GM18517 (cell line): ENCODE data around the gene EFNA5.
A peak's percentile ranks its signal among the peaks of the same experiment; 100 is the strongest.

Experiments
- ATAC-seq: cut with Tn5 transposase; IDR thresholded peaks from one replicate; pipeline ENCODE4 v1.9.1; 2021; ENCODE audit warnings: mild to moderate bottlenecking, moderate library complexity; ENCODE audit not compliant: unreplicated experiment

The EFNA5 gene

DNA sequence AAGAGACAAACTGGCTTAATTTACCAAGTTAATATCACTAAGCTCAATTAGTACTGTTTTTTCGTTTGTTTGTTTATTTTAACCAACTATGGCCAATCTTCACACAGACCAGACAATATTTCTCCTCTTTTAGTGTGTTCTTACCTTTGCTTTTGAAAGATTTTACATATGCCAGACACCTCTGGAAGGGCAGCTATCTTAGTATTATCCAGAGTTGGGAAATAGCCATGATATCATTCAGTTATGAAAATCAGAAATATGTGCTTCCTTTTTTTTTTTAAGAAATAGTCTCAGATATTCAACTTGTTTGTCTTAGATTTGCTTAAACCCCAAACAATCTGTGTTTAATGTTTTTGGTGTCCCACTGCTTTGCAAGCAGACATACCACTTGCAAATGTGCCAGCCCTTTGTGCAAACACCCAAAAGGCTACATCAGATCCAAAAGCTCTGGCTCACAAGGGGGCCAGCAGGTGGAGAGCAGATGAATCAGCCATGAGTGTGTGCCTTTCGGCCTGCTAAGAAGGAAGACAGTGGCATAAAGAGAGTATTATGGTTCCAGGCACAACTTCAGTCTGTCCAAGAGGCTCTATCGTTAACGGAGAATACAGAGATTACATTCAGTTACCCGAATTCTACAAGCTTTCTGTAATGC, 147.6 kb downstream of the EFNA5 start:
- ATAC-seq, result no peak

DNA sequence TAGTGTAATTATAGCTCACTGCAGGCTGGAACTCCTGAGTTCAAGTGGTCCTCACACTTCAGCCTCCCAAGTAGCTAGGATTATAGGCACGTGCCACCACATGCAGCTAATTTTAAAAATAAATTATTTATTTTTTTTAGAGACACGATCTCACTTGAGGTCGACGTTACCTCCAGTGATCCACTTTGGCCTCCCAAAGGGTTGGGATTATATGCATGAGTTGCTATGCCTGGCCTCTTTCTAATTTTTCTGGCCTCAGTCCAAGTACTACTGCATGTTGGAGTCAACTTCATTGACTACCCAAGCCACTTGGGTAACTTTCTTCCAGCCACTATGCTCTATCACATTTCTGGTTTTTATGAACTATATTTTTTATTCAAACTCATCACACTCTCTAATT, 148.3 kb downstream of the EFNA5 start:
- no peak for ATAC-seq

DNA sequence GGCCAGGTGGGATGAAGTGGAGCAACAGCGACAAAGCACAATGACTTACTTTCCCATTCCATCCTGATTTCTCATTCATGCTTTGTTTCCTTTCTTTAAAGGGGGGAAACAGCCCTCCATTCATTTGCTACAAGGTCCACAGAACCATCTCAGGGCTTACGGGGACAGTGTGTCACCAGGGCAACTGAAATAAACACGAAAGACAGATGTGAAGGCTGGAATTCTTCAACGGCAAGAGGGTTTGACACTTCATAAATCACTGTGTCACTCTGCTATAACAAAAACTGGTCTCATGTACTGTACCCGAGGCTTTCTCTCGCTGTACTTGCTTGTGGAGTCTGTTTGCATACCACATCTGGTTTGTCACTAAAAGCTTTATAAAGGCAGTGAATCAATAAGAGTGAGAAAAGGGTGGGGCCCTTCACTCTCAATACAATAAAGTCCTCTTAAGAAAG, 150.8 kb downstream of the EFNA5 start:
- no peak for ATAC-seq

DNA sequence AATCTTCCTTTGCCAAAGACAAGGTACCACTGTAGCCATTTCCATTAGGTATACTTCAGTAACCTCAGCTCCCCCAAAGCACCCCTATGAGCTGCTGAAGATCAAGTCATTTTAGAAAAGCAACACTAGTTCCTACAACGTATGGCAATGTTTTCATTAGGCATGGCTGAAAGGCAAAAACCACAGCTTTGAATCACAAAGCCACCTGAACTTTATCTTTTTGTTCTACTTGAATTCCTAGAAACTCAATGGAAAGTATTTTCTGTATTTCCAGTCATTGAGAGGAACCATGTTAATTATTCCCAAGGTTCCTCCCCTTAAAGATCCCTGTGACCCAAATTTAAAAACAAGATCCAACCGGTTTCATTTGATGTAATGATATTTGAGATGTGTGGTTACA, 152.1 kb downstream of the EFNA5 start:
- ATAC-seq, result no peak

DNA sequence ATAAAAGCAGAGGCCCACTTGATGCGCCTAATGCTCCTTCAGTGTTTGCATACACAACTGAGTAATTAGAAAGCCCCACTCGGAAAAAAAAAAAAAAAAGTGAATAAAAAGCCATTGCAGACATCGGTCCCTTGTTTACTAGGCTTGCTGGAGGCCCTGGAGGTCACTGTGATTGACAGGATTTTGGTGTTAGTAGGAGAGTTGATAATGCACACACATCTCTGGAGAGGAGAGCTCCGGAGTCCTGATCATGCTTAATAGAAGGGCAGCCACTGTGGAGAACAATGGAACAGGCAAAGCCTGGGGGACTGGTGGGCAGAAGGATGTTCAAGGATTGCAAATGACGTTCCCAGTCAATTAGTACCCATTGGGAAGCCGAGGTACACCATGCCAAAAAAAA, 152.5 kb downstream of the EFNA5 start:
- no peak for ATAC-seq

DNA sequence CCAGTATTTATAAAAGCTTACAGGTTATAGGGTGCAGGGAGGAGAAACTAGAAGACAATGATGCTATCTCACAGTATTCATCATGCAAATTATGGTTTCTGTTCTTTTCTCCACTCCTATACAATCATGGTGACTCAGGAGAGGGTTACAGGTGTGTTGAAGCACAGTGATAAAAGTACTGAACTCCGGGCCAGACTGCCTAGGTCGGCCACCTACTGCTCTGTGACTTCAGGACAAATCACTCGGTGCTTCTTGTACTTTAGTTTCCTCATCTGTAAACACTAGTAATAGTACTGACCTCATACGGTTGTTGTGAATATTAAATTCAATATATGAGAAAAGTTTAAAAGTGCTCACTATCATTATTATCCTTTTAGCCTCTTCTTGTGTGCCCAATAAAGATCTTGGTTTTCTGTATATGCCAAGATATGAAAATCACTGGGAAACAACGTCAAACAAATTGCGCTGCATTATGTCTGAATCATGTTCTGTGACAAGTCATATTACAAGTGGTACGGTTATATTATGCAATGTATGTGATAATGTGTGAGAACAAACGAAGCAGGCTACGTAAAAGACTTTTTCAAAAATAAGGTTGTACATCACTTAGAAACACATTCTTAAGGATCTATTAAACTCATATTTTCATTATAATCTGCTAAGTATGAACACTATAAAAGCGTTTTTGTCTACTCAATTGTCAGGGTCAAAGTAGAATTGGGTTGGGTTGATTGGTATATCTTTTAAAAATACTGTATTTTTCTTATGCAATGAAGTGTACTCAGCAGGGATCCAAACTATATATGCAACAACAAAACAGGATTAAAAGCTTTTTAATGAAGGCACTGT, 153.3 kb downstream of the EFNA5 start:
- peak; percentile 62 for ATAC-seq

DNA sequence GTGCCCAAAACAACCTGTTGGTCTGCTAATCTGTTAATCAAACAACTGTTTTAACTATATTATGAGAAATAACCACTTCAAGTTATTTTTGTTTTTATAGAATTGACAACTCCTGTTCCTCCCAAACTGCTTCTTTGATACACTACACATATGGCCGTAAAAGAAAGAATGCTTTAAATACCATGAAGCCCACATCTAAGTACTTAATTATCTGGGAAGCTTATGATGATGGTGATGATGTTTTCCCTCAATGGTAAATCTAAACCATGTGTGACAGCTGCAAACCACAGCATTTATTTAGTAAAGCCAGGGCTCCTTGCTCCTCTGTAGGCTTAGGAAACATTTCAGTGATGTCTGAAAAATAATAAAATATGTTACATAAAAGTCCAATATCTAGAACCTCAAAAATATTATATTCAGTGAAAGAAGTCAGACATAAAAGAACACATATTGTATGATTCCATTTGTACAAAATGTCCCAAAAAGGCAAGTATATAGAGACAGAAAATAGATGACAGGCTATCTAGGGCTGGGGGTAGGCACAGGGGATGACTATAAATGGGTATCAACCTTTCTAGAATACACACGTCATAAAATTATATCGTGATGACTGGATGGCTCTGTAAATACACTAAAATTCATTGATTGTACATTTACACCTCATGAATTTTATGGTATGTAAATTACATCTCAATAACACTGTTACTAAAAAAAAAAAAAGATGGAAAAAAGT, 154.1 kb downstream of the EFNA5 start:
- peak; percentile 8 for ATAC-seq

DNA sequence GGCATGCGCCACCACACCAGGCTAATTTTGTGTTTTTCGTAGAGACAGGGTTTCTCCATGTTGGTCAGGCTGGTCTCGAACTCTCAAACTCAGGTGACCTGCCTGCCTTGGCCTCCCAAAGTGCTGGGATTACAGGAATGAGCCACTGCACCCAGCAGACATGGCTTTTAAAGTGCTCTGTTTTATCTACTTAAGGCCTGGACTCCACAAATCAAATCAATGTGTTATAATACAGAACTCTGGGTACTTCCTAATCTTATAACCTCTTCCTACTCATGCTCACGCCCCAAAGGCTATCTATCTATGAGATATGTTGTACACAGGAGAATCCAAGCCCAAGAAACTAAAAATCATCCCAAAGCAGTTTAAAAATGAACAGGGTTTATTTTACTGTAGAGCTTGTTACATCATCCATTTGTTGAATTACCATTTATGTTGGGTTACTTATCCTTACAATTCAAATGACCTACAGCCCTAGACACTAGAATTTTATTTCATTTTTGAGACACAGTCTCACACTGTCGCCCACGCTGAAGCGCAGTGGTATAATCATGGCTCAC, 155.1 kb downstream of the EFNA5 start:
- no peak for ATAC-seq

DNA sequence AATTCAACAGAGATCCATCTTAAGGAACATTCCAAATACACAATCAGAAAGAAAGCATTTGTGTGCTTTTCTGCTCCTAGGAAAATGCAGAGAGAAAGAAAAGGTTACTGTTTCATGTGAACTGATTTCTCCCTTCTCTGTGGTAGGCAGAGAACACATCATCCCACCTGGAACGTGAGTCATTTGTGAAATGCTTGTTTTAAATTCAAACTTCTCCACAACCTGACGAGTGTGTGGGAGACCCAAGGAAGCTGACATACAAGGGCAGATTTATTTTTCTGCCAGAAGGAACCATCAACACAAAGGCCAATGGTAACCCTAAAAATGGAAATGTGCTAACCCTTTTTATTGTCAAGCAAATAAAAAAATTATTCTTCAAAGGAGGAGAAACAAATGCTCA, 156.4 kb downstream of the EFNA5 start:
- ATAC-seq, result no peak

DNA sequence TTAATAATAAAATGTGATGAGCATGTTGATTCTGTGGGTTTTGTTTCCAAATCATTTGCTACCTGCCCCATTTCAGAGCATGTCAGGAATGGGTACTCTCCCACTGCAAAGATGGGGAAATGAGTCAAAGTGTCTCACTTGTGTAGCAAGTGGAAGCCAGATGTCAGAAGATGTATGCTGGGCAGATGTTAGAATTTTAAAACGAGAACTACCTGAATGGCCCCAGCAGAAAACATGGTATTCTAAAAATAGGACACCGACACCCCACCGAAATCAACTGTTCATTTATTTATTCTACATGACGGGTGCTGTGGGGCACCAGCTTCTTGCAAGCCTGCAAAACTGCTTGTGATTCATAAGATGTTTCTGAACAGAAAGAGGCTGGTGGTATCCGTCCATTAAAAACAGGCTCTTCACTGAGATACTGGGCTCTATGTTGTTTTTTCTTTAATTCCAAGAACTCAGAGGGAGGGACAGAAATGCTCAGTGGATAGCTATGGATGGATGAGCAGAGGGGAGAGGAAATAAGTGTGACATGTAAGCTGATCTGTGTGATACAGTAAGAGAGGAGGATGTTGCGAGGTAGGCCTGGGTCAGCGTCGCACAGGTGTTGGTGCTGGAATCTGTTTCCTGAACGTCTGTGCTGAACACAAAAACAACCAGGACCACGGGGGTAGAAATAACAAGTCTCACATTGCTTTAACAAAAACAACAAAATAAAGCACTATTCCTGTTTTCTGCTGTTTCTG, 157.2 kb downstream of the EFNA5 start:
- ATAC-seq, result no peak

DNA sequence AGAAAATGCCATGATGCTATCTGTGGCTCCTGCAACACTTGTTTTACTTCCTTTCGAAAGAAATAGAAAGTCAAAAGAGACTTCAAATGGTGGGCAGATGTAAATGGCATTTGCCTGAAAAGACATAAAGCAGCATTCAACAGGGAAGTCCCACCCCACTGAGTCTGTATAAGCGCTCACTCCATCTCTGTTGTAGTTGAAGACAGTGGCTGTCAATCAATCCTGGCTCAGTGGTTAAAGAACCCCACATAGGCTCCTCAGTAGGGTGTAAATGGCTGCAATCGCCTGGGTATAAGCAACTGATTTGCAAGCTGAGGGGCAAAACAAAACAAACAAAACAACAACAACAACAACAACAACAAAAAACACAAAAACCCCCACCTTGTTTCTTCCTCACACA, 158.7 kb downstream of the EFNA5 start:
- ATAC-seq, result no peak

DNA sequence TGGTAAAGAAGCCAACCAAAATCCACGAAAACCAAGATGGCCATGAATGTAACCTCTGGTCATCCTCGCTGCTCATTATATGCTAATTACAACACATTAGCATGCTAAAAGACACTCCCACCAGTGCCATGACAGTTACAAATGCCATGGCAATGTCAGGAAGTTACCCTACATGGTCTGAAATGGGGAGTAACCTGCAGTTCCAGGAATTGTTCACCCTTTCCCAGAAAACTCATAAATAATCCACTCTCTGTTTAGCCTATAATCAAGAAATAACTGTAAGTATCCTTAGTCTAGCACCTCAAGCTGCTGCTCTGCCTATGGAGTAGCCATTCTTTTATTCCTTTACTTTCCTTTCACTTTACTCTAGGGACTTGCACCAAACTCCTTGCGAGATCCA, 160.6 kb downstream of the EFNA5 start:
- ATAC-seq, result no peak

DNA sequence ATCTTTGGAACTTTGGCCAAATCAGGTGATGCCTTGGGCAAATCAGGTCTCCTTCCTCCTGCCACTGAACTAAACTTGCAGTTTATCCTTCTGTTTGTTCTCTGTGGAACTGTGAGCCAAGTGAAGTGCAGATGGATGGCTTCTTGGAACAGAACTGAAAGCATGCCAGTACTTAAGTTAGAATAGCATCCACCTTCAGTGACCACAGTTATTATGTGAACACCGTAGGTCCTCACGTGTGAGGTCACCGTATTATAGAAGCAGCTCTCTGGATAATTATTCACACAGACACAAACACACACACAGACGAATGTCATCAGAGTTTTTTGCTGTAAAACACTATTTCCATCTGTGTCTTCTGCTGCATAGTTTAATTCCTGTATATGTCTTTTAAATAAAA, 162.6 kb downstream of the EFNA5 start:
- ATAC-seq, result no peak

DNA sequence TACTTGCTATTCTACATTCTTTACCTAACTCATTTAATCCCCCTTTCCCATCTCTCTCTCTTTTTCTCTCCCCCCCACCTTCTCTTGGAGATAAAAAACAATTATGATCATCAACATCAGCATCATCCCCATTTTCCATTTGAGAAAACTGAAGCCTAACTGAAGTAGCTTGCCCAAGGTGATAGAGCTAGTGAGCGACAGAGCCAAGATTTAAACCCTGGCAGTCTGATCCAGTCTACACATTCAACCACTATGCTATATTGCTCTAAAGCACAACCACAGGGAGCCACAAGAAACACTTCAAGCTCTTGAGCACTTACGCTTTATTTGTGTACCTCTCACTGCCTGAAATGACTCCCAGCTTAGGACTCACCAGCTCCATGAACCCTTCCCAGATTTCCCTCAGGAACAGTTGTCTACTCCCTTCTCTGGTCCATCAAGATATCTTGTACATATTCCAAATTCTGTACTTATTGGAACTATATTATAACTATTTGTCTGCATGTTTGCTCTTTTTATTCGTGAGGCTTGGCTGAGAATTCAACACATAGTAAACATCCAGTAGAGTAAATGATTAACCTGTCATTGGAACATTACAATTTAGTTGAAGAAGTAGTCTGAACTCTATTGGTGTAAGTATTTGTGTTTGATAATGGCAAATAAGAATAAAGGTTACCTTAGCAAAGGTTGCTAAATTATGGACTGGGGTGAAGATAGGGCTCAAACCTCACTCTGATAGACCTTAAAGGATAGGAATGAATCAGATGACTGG, 164.8 kb downstream of the EFNA5 start:
- no peak for ATAC-seq

DNA sequence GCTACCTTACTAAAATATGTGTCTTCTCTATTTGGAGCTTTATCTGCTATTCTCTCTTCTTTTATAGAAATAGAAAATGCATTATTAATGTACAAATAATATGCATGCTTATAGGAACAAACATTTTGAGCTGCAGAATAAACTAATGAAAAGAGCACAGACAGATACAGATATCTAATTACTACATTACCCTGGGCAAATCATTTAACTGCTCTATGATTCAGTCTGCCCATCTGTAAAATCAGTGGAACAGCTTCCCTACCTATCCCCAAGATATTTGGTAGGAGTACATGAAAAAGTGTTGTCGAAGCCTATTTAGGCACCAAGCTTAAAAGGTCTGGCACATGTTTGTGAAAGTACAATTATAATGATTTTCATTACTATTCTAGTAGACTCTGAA, 166.3 kb downstream of the EFNA5 start:
- ATAC-seq, result no peak

DNA sequence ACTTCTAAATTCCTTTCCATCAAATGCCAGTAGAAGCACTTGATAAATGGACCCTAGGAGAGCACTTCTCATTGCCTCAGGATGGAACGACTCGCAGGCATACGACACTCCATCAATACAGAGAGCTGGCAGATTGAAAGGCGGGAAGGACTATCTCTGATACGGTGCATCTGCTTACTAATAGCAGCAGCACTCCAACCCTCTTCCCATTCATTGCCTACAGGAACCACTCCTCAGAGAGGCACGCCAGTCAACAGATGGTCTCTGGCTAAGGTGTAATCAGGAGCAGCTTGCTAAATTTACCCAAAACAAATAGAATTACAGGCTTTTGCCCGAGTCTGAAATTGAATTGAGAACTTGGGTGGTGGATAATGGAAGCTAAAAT, 168.1 kb downstream of the EFNA5 start:
- no peak for ATAC-seq

DNA sequence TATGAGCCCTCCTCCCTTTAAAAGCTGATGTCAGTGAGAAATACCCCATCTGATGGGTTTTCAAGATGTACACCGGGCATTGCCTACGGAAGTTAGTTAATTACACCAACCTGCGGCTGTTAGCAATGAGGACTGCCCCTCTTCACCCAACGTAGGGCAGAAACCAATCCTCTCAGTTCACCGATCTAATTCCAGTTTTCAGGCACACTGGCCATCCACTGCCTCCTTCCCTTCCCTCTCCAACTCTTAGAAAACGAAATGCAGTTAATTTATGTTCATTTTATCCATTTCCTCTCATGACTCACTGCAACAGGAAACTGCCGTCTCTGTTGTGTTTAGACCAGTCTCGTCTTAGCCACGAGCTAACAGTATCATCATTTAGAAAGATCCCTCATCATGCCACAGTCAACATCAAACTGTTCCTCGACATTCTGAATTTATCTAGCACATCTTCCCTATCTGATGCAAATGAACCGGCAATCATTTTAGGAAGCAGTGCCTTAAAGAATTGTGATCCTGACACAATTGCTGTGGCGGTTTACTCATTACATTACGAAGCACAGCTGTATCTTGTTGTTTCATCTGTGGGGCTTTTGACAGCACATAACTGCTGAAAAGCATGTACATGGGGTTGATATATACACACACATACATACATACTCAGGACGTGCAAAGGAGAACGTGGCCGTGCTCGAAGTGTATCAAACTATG, 168.6 kb downstream of the EFNA5 start:
- ATAC-seq, result no peak

DNA sequence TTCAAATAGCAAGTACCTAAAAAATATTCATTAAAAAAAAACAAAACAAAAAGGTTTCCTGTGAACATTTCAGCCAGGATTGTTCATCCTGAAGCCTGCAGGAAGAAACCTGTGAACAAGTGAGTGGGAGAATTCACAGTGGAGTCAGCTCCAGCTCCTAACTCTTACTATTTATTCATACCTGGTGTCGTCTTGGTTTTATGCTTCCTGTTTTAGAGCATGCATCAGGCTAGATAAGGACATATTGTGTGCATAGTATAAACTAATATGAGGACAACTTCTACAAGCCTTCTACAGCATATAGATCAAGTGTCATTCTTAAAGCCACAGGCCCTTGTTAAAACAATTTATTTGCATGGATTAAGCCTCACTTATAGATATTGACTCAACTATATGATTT, 169.9 kb downstream of the EFNA5 start:
- ATAC-seq, result no peak

DNA sequence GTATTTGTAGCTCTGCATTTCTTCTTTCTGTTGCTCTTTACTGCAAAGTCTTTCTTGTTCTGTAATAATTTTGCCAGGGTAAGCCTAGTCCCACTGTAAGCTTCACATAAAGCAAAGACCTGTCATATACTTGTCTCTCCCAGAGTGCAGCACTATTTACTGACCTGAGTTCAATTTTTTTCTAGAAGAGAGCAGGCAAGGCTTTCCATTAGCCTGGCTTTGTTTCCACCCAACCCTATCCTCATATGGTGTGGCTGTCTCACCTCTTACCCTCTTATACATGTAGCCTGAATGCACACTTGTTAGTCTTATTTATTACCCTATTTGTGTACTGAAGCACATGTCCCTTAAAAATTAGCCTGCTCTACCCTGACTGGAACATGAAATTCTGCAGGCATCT, 170.4 kb downstream of the EFNA5 start:
- ATAC-seq, result no peak
